OCI-LY1 (cell line): ENCODE results near the gene RPL7A.

ENCODE experiments used
- CTCF ChIP-seq: fragments of 200-600 bp; sonication (generic), shearing (Covaris generic); IDR thresholded peaks from 2 replicates; pipeline ENCODE4 v1.5.1; 2017; ENCODE audit warnings: mild to moderate bottlenecking, antibody characterized with exemption, low read length, moderate library complexity, mixed read lengths
- EZH2 ChIP-seq: fragments of 200-600 bp; sonication (generic), shearing (Covaris generic); IDR thresholded peaks from 2 replicates; pipeline ENCODE4 v1.8.0; 2017; ENCODE audit warnings: borderline replicate concordance, mixed run types, mild to moderate bottlenecking, antibody characterized with exemption, low read length, moderate library complexity, mixed read lengths

- TF ChIP-seq CTCF (no peak), EZH2 (no peak)
These were observed 13.9 kb upstream of the RPL7A start for GRCh38 chr9:133334161-133334560.
